ENCODE data around the gene CALM3. TPM values are rescaled to one million over a fixed set of nuclear protein-coding genes. Genes with fewer than 3 reads are reported as not detected.

Gene CALM3
- total RNA-seq, 3 donors from 2014 or later (not counting 1 experiment from before 2014, with no cell fraction given) = 218 to 272 (median 235) TPM

- peaks cover 36% of the 10 kb centered on the region for H3K4me1 ChIP-seq (ENCODE audit: control insufficient read depth, insufficient read depth, low read length)
- DNase-seq = no peak
- no peaks in the 10 kb centered on the region for H3K27me3 ChIP-seq (ENCODE audit: control insufficient read depth, insufficient read depth, low read length)
- no peaks in the 10 kb centered on the region for H3K9me3 ChIP-seq (ENCODE audit: control insufficient read depth, insufficient read depth, low read length)
- H3K4me1 Mint-ChIP-seq = peaks cover 0 to 11% of the 10 kb centered on the region in 2 donors
- no peak for ATAC-seq
- intact Hi-C loops (cut with micrococcal nuclease) = no loop called here
- TF ChIP-seq CTCF (IDR thresholded peaks at IDR 0.05) = no peak
- no peak overlapping the region for H3K27ac Mint-ChIP-seq
- H3K36me3 ChIP-seq (ENCODE audit: control insufficient read depth, insufficient read depth, low read length) = no peaks in the 10 kb centered on the region
- peaks cover 6 to 19% of the 10 kb centered on the region in 2 donors for H3K27me3 Mint-ChIP-seq (ENCODE audit: low read depth in 2 of 2)
- H3K36me3 Mint-ChIP-seq = no peaks in the 10 kb centered on the region
- H3K27ac ChIP-seq (ENCODE audit: low read length) = no peak overlapping the region
- WGBS (ENCODE audit: insufficient coverage) = 52% methylated on average over 7 of the region's 7 CpGs
- H3K4me3 ChIP-seq (ENCODE audit: low read length) = no peak overlapping the region
- H3K4me3 Mint-ChIP-seq = peak overlapping the region; percentile 6
- no peaks in the 10 kb centered on the region for H3K9me3 Mint-ChIP-seq
These were observed 21.0 kb downstream of the CALM3 start for GRCh38 chr19:46622118-46622446.

GRCh38 chr19:46623915-46624502, 22.9 kb downstream of the CALM3 start:
- intact Hi-C loops (cut with micrococcal nuclease) = no loop called here
- Histone ChIP-seq H3K27me3 (ENCODE audit: control insufficient read depth, insufficient read depth, low read length) (no peaks in the 10 kb centered on the region), H3K36me3 (ENCODE audit: control insufficient read depth, insufficient read depth, low read length) (no peaks in the 10 kb centered on the region), H3K4me3 (ENCODE audit: low read length) (no peak overlapping the region), H3K9me3 (ENCODE audit: control insufficient read depth, insufficient read depth, low read length) (no peaks in the 10 kb centered on the region), H3K27ac (ENCODE audit: low read length) (no peak overlapping the region), H3K4me1 (ENCODE audit: control insufficient read depth, insufficient read depth, low read length) (peaks cover 24% of the 10 kb centered on the region)
- peaks cover 6 to 25% of the 10 kb centered on the region in 2 donors for H3K27me3 Mint-ChIP-seq (ENCODE audit: low read depth in 2 of 2)
- WGBS (ENCODE audit: insufficient coverage) = 93% methylated on average over 35 of the region's 35 CpGs
- no peak for TF ChIP-seq CTCF (IDR thresholded peaks at IDR 0.05)
- DNase-seq (no peak), ATAC-seq (no peak)
- no peak overlapping the region for H3K4me3 Mint-ChIP-seq
- H3K9me3 Mint-ChIP-seq = no peaks in the 10 kb centered on the region
- H3K27ac Mint-ChIP-seq = no peak overlapping the region
- H3K4me1 Mint-ChIP-seq = peaks cover 0 to 11% of the 10 kb centered on the region in 2 donors
- no peaks in the 10 kb centered on the region for H3K36me3 Mint-ChIP-seq

DNA sequence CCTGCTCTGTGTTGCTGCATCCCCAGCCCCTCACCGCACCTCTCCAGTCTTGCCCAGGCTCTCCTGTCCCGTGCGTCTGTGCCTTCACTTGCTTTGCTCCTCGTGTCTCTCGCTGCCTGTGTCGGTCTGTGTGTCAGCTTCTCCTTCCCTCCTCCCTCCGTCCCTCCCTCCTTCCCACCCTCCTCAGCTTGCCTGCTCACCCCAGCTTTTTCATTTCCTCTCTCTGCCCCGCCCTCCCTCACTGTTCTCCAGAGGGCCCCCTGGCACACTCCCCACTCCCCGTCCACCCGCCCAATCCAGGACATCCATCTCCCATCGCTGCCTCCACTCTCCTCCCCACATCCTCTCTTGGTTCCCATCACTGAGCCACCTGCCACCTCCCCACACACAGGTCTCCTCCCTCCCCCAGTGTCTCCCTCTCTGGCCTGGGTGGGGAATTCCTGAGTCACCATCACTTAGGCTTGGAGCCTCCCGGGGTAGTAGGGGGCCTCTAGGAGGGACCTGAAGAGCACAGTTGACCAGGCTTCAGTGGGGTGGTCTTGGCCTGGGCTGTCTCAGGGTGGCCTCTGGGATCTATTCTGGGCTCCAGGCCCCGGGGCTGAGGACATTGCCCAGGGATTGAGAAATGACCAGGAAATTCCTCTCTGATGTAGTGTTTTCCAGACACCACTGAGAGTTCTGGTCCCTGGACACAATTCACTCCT, 24.0 kb downstream of the CALM3 start, which contains the start of gene PTGIR:
Gene PTGIR, minus strand, starts transcription at position 132 of the 704 bp plus-strand sequence. CDS start 864 bp downstream, outside the sequence.
- 20% methylated on average over 13 of the region's 13 CpGs for WGBS (ENCODE audit: insufficient coverage)
- H3K27ac Mint-ChIP-seq = no peak within 1 kb of the TSS

More for the DNA sequence above, 24.0 kb downstream of the CALM3 start, which contains the start of gene PTGIR:
- intact Hi-C loops (cut with micrococcal nuclease) = no loop called here
- ATAC-seq = no peak
- H3K27ac ChIP-seq (ENCODE audit: low read length) = no peak within 1 kb of the TSS
- H3K4me1 ChIP-seq (ENCODE audit: control insufficient read depth, insufficient read depth, low read length) = peaks cover 16% of the 10 kb centered on the region
- H3K36me3 Mint-ChIP-seq = no peaks in the 10 kb centered on the region
- peaks cover 6 to 27% of the 10 kb centered on the region in 2 donors for H3K27me3 Mint-ChIP-seq (ENCODE audit: low read depth in 2 of 2)
- H3K4me3 ChIP-seq (ENCODE audit: low read length) = no peak within 1 kb of the TSS
- no peaks in the 10 kb centered on the region for H3K27me3 ChIP-seq (ENCODE audit: control insufficient read depth, insufficient read depth, low read length)
- H3K36me3 ChIP-seq (ENCODE audit: control insufficient read depth, insufficient read depth, low read length) = no peaks in the 10 kb centered on the region
- no peaks in the 10 kb centered on the region for H3K9me3 ChIP-seq (ENCODE audit: control insufficient read depth, insufficient read depth, low read length)
- TF ChIP-seq CTCF (IDR thresholded peaks at IDR 0.05) = no peak
- no peak within 1 kb of the TSS for H3K4me3 Mint-ChIP-seq
- H3K9me3 Mint-ChIP-seq = no peaks in the 10 kb centered on the region
- peak in 1 of 2 donors; percentile 33 for DNase-seq
- H3K4me1 Mint-ChIP-seq = peaks cover 0 to 11% of the 10 kb centered on the region in 2 donors

Data from natural killer cell (primary cell).